AG04449 (cell line): Measurements from ENCODE around the gene IGSF3.

Experiments used
- CTCF ChIA-PET: fragments of 350-600 bp; formaldehyde crosslinking; extraction: SDS; loops from one replicate; lab custom pipeline; 2021; ENCODE audit warnings: antibody characterized with exemption; lab: Yijun Ruan, JAX
- POLR2A ChIA-PET: fragments of 400-600, 350-600 bp; formaldehyde crosslinking; extraction: SDS; loops from one replicate; lab custom pipeline; 2020; ENCODE audit warnings: antibody characterized with exemption, inconsistent platforms; lab: Yijun Ruan, JAX
- DNase-seq: peaks from one replicate; pipeline ENCODE4 v3.0.0-alpha.2; 2010; ENCODE audit warnings: low read depth, low spot score
- H3K4me3 ChIP-seq: 2 replicates; pipeline ENCODE4 v1.5.1; 2011; ENCODE audit warnings: low read depth, mild to moderate bottlenecking, control low read depth, low read length
- TF ChIP-seq, protein P1 (sequence below): IDR thresholded peaks from one replicate; pipeline ENCODE4 v1.5.1; 2011; ENCODE audit warnings: mild to moderate bottlenecking, moderate library complexity, low read length, control low read depth, inconsistent platforms; ENCODE audit not compliant: insufficient read depth; ENCODE audit errors: missing control alignments

IGSF3 gene

DNA sequence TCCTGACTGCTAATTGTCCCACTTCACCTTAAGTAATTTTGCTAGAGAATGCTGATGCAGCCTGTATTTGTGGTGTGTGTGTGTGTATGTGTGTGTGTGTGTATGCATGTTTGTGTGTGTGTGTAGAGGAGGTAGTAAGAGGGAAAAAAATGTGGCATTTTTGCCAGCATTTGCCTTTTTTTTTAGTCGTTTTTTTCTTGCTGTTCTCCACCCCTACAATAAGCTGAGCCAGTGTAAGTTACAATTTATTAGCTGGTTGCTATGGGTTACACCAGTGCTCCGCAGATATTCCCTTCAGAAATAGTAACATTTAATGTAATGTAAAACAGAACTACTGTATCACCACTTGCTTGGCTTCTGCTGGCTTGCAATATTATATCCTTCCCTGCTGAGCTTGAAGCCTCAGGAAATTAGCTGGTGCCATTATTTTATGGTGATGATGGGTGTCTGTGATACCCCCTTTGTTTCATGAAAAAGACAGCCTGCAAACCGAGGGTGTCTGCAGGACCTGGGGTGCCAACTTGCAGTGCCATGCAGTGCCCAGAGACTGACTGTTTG, 23.4 kb upstream of the IGSF3 start:
- ChIA-PET CTCF (no interaction called here), POLR2A (no interaction called here)
- TF ChIP-seq, protein P1, sequence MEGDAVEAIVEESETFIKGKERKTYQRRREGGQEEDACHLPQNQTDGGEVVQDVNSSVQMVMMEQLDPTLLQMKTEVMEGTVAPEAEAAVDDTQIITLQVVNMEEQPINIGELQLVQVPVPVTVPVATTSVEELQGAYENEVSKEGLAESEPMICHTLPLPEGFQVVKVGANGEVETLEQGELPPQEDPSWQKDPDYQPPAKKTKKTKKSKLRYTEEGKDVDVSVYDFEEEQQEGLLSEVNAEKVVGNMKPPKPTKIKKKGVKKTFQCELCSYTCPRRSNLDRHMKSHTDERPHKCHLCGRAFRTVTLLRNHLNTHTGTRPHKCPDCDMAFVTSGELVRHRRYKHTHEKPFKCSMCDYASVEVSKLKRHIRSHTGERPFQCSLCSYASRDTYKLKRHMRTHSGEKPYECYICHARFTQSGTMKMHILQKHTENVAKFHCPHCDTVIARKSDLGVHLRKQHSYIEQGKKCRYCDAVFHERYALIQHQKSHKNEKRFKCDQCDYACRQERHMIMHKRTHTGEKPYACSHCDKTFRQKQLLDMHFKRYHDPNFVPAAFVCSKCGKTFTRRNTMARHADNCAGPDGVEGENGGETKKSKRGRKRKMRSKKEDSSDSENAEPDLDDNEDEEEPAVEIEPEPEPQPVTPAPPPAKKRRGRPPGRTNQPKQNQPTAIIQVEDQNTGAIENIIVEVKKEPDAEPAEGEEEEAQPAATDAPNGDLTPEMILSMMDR = no peak
- no peak overlapping the region for H3K4me3 ChIP-seq
- DNase-seq = no peak

DNA sequence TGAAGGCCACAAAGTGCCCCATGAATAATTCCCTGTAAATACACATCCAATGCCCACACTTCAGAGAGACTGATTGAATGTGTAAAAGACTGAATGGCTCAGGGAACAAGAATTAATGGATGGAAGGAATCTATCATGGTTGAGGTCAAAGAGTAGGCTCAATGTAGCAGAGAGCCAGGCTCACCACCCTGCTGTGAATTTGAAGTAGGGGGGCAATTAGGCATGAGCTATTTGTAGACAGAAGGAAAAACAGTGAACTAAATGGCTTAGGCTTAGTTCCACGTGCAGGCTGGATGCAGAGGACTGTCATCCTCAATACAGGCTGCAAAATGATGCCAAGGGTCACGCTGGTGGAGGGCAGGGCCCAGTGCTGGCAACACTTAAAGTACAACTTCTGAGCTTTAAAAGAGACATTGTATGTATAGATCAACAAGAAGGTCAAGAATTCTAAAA, 22.9 kb upstream of the IGSF3 start:
- no peak overlapping the region for H3K4me3 ChIP-seq
- TF ChIP-seq, protein P1 = no peak
- POLR2A ChIA-PET = no interaction called here
- CTCF ChIA-PET = no interaction called here
- no peak for DNase-seq

DNA sequence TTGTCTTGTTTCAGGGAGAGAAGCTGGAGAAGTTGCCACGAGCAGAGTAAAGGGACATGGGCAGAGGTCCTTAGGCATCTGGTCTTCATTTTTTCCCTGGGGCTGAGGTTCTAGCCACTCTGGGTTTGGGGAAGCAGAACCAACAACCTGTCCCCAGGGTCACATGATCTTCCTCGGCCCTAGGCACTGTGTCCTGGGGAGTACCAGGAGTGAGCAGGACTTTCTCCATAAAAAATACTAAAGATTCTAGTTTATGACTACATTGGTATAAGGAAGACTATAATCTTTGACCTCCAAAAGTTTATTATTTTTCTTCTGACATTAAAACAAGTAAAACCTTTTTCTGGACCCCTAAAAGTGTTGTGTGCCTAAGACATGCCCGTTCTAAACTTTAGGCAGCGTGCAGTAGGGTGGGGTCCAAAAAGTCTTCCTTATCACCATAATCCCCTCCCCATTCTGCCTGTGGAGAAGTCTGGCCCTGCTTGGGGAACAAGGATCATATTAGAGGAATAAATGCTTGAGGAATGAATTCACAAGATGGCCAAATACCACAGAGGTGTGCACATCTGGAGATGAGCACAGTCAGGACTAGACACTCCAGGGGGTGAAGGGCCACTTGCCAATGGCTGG, 19.3 kb upstream of the IGSF3 start:
- CTCF ChIA-PET = no interaction called here
- H3K4me3 ChIP-seq = no peak overlapping the region
- POLR2A ChIA-PET = no interaction called here
- TF ChIP-seq, protein P1 = no peak
- DNase-seq = no peak

DNA sequence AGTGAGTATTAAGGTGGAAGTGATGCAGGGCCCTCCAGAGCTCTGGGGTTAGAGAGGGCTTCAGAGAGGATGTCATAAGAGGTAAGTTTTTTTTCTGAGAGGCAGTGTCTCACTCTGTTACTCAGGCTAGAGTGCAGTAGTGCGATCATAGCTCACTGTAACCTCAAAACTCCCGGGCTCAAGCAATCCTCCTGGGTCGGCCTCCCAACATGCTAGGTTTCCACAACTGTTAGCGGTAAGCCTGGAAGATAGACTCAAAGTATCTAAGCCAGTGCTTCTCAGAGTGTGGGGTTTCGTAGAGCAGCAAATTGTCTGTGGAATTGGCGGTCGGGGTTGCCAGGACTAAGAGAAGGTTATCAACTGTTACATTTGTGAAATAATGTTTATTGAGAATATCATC, 18.6 kb upstream of the IGSF3 start:
- ChIA-PET POLR2A (no interaction called here), CTCF (no interaction called here)
- DNase-seq = no peak
- TF ChIP-seq, protein P1 = no peak
- H3K4me3 ChIP-seq = no peak overlapping the region

DNA sequence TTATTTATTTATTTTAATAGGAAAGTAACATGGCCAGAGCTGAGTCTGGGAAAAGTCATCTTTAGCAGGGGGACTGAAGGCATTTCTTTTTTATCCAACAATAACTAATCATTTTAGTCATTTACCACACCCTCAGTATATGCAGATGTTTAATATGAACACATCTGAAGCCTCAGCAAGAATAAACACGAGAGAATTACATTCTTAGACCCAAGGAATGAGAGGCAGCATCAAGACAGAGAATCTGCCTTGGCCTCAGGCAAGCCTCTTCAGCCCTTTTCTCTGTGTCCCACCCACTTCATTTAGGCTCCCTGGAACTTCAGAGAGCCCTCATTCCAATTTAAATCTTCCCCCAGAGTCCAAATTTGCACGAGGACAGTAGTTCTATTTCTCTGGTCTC, 17.0 kb upstream of the IGSF3 start:
- POLR2A ChIA-PET = no interaction called here
- CTCF ChIA-PET = no interaction called here
- TF ChIP-seq, protein P1 = no peak
- no peak overlapping the region for H3K4me3 ChIP-seq
- no peak for DNase-seq

DNA sequence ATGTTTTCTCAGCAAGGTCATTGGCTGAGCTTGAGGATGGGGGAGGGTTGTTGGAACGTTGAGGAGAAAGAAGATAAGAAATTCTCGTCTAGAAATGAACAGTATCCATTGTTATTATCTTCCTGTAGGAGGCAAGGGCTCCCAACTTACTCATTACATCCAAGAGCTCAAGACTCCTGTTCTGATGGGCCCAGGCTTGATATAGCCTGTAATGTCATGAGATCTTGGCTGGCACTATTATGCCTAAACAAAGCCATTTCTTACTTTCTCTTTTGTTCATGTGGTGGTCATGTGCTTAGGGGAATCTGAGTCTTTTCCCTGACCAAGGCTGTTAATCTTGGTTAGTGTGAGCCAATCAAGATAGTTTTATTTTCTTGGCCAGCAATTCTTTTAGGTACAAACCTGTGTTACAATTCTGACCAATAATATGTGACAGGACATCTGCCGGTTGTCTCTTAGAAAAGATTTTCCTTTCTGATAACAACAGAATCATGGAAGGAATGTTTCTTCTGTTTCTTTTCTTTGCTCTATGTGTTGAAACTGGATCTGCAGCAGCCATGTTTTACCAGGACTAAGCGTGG, 15.2 kb upstream of the IGSF3 start:
- H3K4me3 ChIP-seq = no peak overlapping the region
- no peak for DNase-seq
- TF ChIP-seq, protein P1 = no peak
- POLR2A ChIA-PET = no interaction called here
- CTCF ChIA-PET = no interaction called here
